ENCODE data around the gene DEK. TPM values are rescaled to one million over a fixed set of nuclear protein-coding genes. Genes with fewer than 3 reads are reported as not detected.

DEK gene
- polyA plus RNA-seq, 1 donor (not counting 4 experiments of a cell fraction or from before 2014, with no cell fraction given) = 45.0 TPM

DNA sequence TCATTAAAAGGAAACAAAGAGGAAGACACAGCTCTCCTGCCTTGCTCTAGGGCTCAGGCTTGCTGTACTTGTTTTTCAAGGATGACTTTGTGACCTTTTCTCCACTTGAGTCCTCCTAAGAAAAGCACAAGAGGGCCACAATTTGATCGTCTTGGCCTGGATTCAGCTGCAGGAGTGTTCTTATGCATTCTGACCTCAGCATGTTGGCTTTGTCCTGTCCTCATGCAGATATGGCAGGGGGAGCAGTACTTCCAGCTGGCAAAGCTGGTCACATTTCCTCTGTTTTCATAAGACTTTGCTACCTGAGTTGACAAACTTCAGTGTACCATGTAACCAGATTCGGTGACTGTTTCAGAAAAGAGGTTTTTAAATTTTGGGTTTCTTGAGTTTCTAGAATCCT, 78.3 kb downstream of the DEK start:
- no peak overlapping the region for H3K4me3 ChIP-seq (ENCODE audit: control insufficient read depth in 2 of 3, extremely low read depth in 1 of 3, insufficient read depth in 2 of 3, low read depth in 1 of 3, low read length in 3 of 3)
- H3K9me3 ChIP-seq (ENCODE audit: control insufficient read depth, low read depth, low read length) = no peaks in the 10 kb centered on the region
- dilution Hi-C loops (cut with MboI; ENCODE audit: extremely low pct_ligation_motif_present, low sequenced_read_pairs) = no loop called here
- no peak for FAIRE-seq
- no peaks in the 10 kb centered on the region for H3K27me3 ChIP-seq (ENCODE audit: control insufficient read depth, extremely low read depth, insufficient read depth, low read length)
- no peaks in the 10 kb centered on the region for H4K20me1 ChIP-seq (ENCODE audit: control insufficient read depth, extremely low read depth, insufficient read depth, low read length)
- H3K9me1 ChIP-seq (ENCODE audit: control insufficient read depth, extremely low read depth, insufficient read depth, low read length) = no peaks in the 10 kb centered on the region
- peaks cover 3 to 11% of the 10 kb centered on the region in 2 experiments for H3K36me3 ChIP-seq (ENCODE audit: control insufficient read depth in 2 of 2, extremely low read depth in 1 of 2, insufficient read depth in 2 of 2, low read length in 2 of 2)
- TF ChIP-seq CTCF (optimal IDR thresholded peaks at IDR 0.05 in 1 of 3, IDR thresholded peaks at IDR 0.05 in 1 of 3, conservative IDR thresholded peaks at IDR 0.05 in 1 of 3; ENCODE audit: extremely low read depth in 1 of 3, insufficient read depth in 2 of 3, low read length in 3 of 3) (no peak), EZH2 (IDR thresholded peaks at IDR 0.05; ENCODE audit: low read length) (no peak)
- H3K27ac ChIP-seq (ENCODE audit: control insufficient read depth, insufficient read depth, low read length) = no peak overlapping the region
- no peak overlapping the region for H2AFZ ChIP-seq (ENCODE audit: control insufficient read depth, low read length)
- H3K4me2 ChIP-seq (ENCODE audit: control insufficient read depth, extremely low read depth, insufficient read depth, low read depth, low read length) = no peak overlapping the region
- H3K9ac ChIP-seq (ENCODE audit: control insufficient read depth, extremely low read depth, insufficient read depth, low read length) = no peak overlapping the region
- H3K79me2 ChIP-seq (ENCODE audit: control insufficient read depth, insufficient read depth, low read length) = no peaks in the 10 kb centered on the region
- no peak for DNase-seq (ENCODE audit: low read depth, low spot score)
- H3K4me1 ChIP-seq (ENCODE audit: control insufficient read depth, extremely low read depth, insufficient read depth, low read length) = no peaks in the 10 kb centered on the region

DNA sequence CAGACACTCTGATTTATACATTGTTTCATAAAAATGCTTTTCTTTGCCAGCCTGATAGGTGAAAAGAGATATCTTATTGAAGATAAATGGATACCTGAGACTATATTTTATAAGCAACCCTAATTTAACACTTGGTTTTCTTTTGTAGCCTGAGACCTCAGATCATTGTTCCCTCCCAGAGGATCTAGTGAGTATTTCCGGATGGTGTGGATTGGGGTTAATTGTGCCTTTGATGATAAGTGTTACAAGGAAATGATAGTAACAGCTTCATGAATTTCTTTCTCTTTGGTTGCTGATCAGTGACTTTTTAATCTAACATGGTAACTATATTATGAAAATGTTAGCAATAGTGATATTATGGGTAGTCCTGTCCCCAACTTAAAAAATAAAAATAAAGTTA, 78.7 kb downstream of the DEK start:
- H3K36me3 ChIP-seq (ENCODE audit: control insufficient read depth in 2 of 2, extremely low read depth in 1 of 2, insufficient read depth in 2 of 2, low read length in 2 of 2) = peaks cover 3 to 11% of the 10 kb centered on the region in 2 experiments
- no peak overlapping the region for H2AFZ ChIP-seq (ENCODE audit: control insufficient read depth, low read length)
- H3K4me3 ChIP-seq (ENCODE audit: control insufficient read depth in 2 of 3, extremely low read depth in 1 of 3, insufficient read depth in 2 of 3, low read depth in 1 of 3, low read length in 3 of 3) = no peak overlapping the region
- no peaks in the 10 kb centered on the region for H3K27me3 ChIP-seq (ENCODE audit: control insufficient read depth, extremely low read depth, insufficient read depth, low read length)
- DNase-seq (ENCODE audit: low read depth, low spot score) = no peak
- H3K4me2 ChIP-seq (ENCODE audit: control insufficient read depth, extremely low read depth, insufficient read depth, low read depth, low read length) = no peak overlapping the region
- FAIRE-seq = no peak
- H3K9me3 ChIP-seq (ENCODE audit: control insufficient read depth, low read depth, low read length) = no peaks in the 10 kb centered on the region
- H3K9ac ChIP-seq (ENCODE audit: control insufficient read depth, extremely low read depth, insufficient read depth, low read length) = no peak overlapping the region
- no peaks in the 10 kb centered on the region for H3K9me1 ChIP-seq (ENCODE audit: control insufficient read depth, extremely low read depth, insufficient read depth, low read length)
- dilution Hi-C loops (cut with MboI; ENCODE audit: extremely low pct_ligation_motif_present, low sequenced_read_pairs) = no loop called here
- no peaks in the 10 kb centered on the region for H3K4me1 ChIP-seq (ENCODE audit: control insufficient read depth, extremely low read depth, insufficient read depth, low read length)
- no peak overlapping the region for H3K27ac ChIP-seq (ENCODE audit: control insufficient read depth, insufficient read depth, low read length)
- no peaks in the 10 kb centered on the region for H3K79me2 ChIP-seq (ENCODE audit: control insufficient read depth, insufficient read depth, low read length)
- no peak for TF ChIP-seq CTCF (optimal IDR thresholded peaks at IDR 0.05 in 1 of 3, IDR thresholded peaks at IDR 0.05 in 1 of 3, conservative IDR thresholded peaks at IDR 0.05 in 1 of 3; ENCODE audit: extremely low read depth in 1 of 3, insufficient read depth in 2 of 3, low read length in 3 of 3)
- no peak for TF ChIP-seq EZH2 (IDR thresholded peaks at IDR 0.05; ENCODE audit: low read length)
- H4K20me1 ChIP-seq (ENCODE audit: control insufficient read depth, extremely low read depth, insufficient read depth, low read length) = no peaks in the 10 kb centered on the region

Measured in keratinocyte (primary cell).